AG04450 (cell line): ENCODE data around the gene NCAPD2. TPM values are rescaled to one million over a fixed set of nuclear protein-coding genes. Genes with fewer than 3 reads are reported as not detected.

Experiments used
- CTCF ChIA-PET: fragments of 300-600, 350-600 bp; formaldehyde crosslinking; extraction: SDS; loops from one replicate; lab custom pipeline; 2022; ENCODE audit warnings: antibody characterized with exemption, inconsistent platforms; lab: Charles Lee
- POLR2A ChIA-PET: fragments of 350-600 bp; formaldehyde crosslinking; extraction: SDS; loops from one replicate; lab custom pipeline; 2021; ENCODE audit warnings: antibody characterized with exemption, inconsistent platforms; lab: Yijun Ruan, JAX
- DNase-seq: peaks from one replicate; pipeline ENCODE4 v3.0.0-alpha.2; 2011; ENCODE audit warnings: low read depth, low spot score
- H3K27ac ChIP-seq: one replicate; pipeline ENCODE4 v1.5.1; 2012; ENCODE audit warnings: low read depth, low read length, control low read depth
- H3K27me3 ChIP-seq: one replicate; pipeline ENCODE4 v1.6.0; 2012; ENCODE audit warnings: low read length; ENCODE audit not compliant: control insufficient read depth, insufficient read depth
- H3K4me3 ChIP-seq: 2 replicates; pipeline ENCODE4 v1.5.1; 2011; ENCODE audit warnings: mild to moderate bottlenecking, low read depth, low read length, control low read depth
- H3K9me3 ChIP-seq: 2 replicates; pipeline ENCODE4 v1.5.1; 2012; ENCODE audit warnings: low read length; ENCODE audit not compliant: control insufficient read depth, insufficient read depth
- CTCF ChIP-seq: IDR thresholded peaks from 2 replicates; pipeline ENCODE4 v1.5.1; 2011; ENCODE audit warnings: low read depth, low read length, control low read depth, inconsistent platforms
- polyA plus RNA-seq: library from polyadenylated mRNA; depleted of rRNA; stranded (reverse); fragments of >200 nt; gene quantifications from 2 replicates; pipeline ENCODE4 v1.2.3, GENCODE V29; 2011

NCAPD2 gene
- polyA plus RNA-seq, 1 experiment: 38.4 TPM

GRCh38 chr12:6547987-6548386 lies 54.1 kb downstream of the NCAPD2 start:
- DNase-seq: peak; percentile 63
- CTCF ChIA-PET: interaction anchor here (2.2 to 10.3 kb wide), 2 partner anchors 9 kb away, joined by 23 to 103 read pairs; no protein-coding TSS in a partner anchor
- TF ChIP-seq CTCF: no peak
- H3K4me3 ChIP-seq: peak overlapping the region; percentile 60
- POLR2A ChIA-PET: interaction anchor here (2.4 to 11.1 kb wide), 2 partner anchors 10 to 15 kb away, joined by 6 to 218 read pairs; partner anchors contain the start of gene GAPDH
- H3K9me3 ChIP-seq: no peaks in the 10 kb centered on the region
- H3K27me3 ChIP-seq: no peaks in the 10 kb centered on the region
- peak overlapping the region; percentile 96 for H3K27ac ChIP-seq

GRCh38 chr12:6548556-6548955 lies 54.7 kb downstream of the NCAPD2 start:
- peak overlapping the region; percentile 35 for H3K4me3 ChIP-seq

DNA sequence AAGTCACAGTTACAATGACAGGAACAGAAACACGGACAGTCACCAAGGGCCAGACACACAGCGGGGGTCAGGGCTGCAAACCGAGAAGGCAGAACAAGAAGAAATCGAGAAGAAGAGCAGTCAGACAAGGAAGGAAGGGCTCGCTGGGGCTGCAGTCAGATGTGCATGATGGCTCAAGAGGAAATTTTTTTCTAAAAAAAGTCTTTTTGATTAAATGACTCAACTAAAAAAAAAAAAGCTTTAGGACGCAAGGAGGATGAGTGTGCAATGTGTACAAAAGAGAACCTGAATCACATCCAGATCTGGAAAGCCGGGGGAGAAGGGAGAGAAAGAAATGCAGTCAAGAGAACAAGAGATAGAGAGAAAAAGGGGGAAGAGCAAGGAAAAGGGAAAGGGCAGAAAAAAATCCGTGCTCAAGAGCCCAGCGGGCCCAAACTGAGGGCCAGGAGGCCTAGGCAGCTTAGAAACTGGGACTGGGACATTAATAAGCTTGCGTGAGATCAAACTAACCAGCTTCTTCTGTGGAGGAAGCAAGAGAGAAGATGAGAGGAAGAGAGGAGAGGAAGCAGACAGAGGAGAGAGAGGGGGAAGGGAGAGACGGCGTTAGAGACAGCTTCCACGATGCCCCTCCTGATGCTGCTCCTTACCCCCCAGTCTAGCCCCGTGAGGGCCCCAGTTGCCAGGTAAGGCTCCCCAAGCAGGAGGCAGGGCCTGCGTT lies 55.2 kb downstream of the NCAPD2 start:
- ChIA-PET POLR2A (interaction anchor here (0.6 to 11.1 kb wide), 5 partner anchors 12 to 311 kb away, joined by 3 to 218 read pairs (median 4); partner anchors contain the start of genes GAPDH and MRPL51), CTCF (interaction anchor here (0.6 to 10.3 kb wide), 3 partner anchors 9 to 315 kb away, joined by 3 to 103 read pairs (median 5); no protein-coding TSS in a partner anchor)
- Histone ChIP-seq H3K9me3 (no peaks in the 10 kb centered on the region), H3K4me3 (peak overlapping the region; percentile 29; the same call in 1 of the 2 replicates), H3K27me3 (no peaks in the 10 kb centered on the region), H3K27ac (peak overlapping the region; percentile 96)
- no peak for DNase-seq
- no peak for TF ChIP-seq CTCF

More at GRCh38 chr12:6548556-6548955, 54.7 kb downstream of the NCAPD2 start:
- POLR2A ChIA-PET: interaction anchor here (1.0 to 11.1 kb wide), 4 partner anchors 11 to 112 kb away, joined by 3 to 218 read pairs (median 5); partner anchors contain the start of genes GAPDH and MRPL51
- peak overlapping the region; percentile 96 for H3K27ac ChIP-seq
- DNase-seq: no peak
- no peak for TF ChIP-seq CTCF
- no peaks in the 10 kb centered on the region for H3K27me3 ChIP-seq
- H3K9me3 ChIP-seq: no peaks in the 10 kb centered on the region
- CTCF ChIA-PET: interaction anchor here (10.3 kb wide), 1 partner anchor 9 kb away, joined by 103 read pairs; no protein-coding TSS in a partner anchor

DNA sequence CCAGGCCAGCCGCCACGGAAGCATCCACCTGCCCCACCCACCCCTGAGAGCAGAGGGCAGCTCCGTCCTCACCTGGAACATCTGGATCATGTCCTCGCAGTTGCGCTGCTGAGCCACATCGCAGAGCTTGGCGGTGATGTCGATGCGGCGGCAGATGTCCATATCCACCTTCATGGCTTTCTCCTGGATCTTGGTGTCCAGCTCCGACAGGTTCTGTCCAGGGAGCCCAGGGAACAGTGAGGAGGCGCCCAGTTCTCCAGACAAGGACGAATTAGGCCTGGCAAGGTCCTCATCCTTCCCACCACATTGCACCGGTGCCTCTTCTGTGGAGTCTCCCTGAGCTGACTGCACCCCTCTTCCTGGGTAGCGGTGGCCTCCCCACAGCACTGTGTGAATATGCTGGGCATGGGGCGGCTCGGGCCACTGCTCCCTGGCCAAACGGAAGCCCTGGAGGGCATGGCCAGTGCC lies 55.8 kb downstream of the NCAPD2 start:
- CTCF ChIA-PET: interaction anchor here (0.6 to 10.3 kb wide), 3 partner anchors 9 to 314 kb away, joined by 3 to 103 read pairs (median 5); no protein-coding TSS in a partner anchor
- POLR2A ChIA-PET: interaction anchor here (0.6 to 11.1 kb wide), 5 partner anchors 12 to 312 kb away, joined by 3 to 218 read pairs (median 4); partner anchors contain the start of genes GAPDH and MRPL51
- H3K4me3 ChIP-seq: no peak overlapping the region
- no peak for DNase-seq
- peak overlapping the region; percentile 96 for H3K27ac ChIP-seq
- no peaks in the 10 kb centered on the region for H3K9me3 ChIP-seq
- no peaks in the 10 kb centered on the region for H3K27me3 ChIP-seq
- no peak for TF ChIP-seq CTCF
